HG03066 (cell line): ENCODE data around the gene BMPER.

Experiments used
- ATAC-seq: cut with Tn5 transposase; IDR thresholded peaks from one replicate; pipeline ENCODE4 v1.9.1; 2021; ENCODE audit warnings: low read depth; ENCODE audit not compliant: unreplicated experiment

The BMPER gene

DNA sequence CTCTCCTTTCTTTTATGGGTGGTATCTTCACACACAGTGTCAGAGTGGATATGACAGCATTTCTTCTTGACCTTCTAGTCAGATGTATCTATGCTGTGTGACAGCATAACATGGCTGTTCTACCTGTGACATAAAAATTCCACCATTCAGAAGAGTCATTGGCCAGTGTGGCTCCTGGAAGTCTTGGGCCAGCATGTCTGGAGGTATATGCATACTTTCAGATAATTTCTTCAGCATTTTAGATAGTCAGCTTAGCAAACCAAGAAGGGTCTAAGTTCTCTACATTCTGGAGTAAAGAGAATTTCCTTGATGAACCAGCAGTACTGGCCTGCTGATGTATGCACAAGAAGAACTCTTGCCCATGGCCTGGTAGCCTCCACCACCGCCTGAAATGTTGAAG, 179.3 kb downstream of the BMPER start:
- no peak for ATAC-seq

GRCh38 chr7:34086064-34086463, 180.7 kb downstream of the BMPER start:
- ATAC-seq, result no peak

- ATAC-seq, result no peak
These were observed 181.6 kb downstream of the BMPER start for GRCh38 chr7:34086981-34087380.

DNA sequence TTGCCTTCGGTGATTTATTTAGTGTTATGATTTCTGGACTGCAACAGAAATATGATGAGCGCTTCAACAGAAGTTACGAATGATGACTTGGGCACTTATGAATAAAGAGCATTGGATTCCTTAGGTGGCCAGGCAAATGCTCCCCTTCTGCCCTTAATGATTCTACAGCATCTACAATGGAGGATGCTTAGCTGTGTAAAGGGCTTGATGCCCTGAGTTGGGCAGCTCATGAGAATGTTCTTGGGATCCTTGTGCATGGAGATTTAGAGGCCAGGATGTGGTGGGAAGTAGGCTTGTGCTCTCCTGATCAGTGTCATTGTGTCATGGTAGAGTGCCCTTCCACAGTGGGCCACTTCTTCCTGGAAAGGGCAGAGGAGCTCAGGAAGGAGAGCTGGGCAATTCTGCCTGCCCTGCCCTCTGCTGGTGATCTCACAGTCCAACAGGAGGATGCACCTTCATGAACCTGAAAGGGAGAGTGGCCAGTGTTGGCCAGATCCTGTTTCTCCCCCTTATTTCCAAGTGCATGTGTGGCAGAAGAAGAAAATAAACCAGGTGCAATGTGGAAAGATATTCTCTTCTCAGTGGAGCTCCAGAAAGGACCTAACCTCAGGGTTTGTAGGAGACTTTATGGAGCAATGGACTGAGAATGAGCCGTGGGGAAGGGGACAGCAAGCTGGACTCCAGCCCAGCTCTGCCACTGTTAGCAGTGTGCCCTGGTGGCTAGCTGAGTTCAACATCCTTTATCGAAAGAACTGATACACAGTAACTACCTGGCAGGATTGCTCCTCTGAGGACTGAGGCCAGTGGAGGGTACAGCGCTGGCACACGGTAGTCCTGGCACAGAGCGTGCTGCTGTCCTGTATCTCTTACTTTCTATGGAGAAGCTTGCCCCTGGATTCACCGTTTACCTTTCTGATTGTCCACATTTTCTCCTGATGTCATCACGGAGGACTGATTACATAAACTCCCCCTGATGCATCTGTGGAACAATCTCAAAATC, 182.9 kb downstream of the BMPER start:
- ATAC-seq, result no peak

- ATAC-seq, result no peak
These were observed 185.5 kb downstream of the BMPER start for GRCh38 chr7:34090816-34091215.

GRCh38 chr7:34091321-34091917, 186.1 kb downstream of the BMPER start:
- no peak for ATAC-seq

DNA sequence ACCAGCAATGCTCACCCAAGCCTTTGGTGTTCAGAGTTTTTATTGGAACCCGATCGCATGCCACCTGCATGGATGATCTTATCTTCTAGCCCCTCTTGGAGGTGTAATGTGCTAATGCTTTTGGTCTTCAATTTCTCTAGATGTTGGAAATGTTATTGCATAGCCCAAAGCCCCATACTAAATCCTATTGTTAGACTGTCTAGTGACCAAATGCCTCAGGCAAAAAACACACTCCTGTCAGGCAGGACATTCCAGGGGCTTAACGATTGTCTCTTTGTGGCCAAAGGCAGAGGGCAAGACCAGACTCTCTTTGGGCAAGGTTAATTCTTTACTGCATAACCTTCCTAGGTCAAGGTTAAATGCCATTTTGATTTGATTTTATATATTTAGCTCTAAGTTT, 187.9 kb downstream of the BMPER start:
- ATAC-seq, result no peak

DNA sequence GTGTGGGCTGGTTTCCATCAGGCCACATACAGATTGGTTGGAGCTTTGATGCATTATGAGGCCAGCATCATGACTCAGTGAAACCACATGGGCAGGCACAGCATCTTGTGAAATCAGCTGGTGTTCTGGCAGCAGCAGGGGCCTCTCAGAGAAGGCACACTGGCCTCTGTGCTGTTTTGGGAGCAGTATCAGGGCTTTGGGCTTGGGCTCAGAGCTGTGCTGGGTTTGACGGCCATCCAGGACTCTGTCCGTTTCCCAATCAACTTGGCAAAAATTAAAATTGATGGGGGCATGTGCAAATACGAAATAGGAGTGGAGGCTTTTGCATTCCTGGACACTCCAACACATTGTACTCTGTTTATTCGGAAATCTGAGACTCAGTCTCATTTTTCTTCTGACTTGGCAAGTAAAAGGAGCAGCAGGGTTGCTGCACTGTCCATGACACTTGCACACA, 190.9 kb downstream of the BMPER start:
- no peak for ATAC-seq

DNA sequence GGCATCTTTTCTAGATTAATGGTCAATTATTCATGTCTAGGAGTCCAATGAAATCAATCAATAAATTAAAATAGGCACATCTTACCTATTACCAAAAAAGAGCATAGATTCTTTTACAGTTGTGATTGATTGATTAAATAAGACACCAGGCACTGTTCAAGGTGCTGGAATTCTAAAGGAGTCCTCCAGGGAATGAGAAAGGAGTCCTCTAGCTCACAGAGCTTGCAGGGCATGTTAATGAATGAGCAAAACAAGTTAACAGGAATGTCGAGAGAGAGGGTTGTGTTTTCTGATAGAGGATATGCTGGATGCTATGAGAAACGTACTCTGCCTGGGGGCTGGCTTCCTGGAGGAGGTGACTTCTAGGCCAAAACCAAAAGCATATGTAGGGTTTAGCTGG, 191.4 kb downstream of the BMPER start:
- no peak for ATAC-seq

DNA sequence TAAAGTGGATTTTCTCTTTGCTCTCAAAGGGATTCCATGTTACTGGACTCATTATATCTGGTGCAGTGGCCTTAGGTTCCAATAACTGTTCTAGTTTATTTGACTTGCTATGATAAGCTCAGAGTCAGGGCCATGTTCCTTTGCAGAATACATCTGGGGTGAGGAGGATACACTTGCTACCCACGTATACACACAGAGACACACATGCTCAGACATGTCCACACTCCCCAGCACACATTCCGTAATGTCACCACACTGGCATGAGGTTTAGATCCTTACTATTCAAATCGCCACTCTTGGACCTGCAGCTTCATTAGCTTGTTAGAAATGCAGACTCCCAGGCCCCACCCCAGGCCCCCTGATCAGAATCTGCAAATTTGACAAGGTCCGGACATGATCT, 195.3 kb downstream of the BMPER start:
- ATAC-seq, result no peak

- no peak for ATAC-seq
These were observed 198.8 kb downstream of the BMPER start for GRCh38 chr7:34104115-34104514.

DNA sequence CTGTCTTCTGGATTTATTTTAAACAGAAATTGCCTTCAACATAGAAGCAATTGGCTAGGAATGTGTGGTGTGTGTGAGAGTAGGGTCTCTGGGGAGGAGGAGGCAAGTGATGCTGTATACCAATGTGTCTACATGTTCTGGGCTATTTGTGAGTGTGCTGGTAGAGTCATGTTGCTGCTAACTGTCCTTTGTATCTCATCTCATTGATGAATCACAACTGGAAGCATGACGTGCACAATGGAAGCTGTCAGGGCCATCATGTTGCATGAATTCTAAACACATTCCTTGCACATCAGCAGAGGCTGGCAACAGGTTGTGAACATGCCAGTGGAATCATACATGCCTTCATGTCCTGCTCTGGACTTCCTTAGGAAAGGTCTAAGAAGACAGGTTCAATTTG, 199.7 kb downstream of the BMPER start:
- no peak for ATAC-seq

DNA sequence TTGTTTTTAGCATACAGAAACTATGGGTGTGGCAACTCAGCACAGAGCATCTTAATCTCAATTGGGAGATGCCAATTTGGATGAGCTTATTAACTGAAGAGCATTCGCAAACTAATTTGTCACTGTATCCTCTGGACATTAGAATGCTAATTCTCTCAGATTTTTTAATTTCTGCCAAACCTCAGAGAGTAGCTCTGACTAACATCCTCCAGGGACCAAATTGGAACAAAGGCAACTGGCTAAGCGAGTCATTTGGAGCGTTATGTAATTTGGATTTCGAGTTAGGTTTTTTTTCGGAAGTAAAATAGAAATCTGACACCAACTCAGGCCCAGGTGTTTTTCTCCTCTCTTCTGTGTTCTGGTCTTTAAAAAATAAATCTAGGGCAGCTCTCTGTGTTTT, 201.9 kb downstream of the BMPER start:
- no peak for ATAC-seq

DNA sequence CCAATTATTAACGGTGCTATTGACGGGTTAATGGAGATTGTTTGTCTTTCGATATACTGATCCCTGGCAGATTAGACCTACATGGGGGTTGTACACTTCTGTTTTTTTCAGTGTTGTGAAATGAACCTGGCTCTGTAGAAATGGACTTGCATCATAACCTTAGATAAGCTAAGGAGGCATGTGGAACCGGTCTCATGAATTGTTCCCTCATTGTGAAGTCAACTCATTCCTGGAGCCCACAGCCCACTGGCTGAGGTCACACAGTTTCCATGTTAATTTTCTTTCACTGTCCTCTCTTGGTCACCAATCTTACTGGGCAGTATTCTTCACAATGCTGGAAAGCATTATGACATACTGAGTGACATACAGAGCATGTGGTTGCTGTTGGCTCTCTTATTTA, 202.8 kb downstream of the BMPER start:
- no peak for ATAC-seq

GRCh38 chr7:34109936-34110780, 204.8 kb downstream of the BMPER start:
- no peak for ATAC-seq

DNA sequence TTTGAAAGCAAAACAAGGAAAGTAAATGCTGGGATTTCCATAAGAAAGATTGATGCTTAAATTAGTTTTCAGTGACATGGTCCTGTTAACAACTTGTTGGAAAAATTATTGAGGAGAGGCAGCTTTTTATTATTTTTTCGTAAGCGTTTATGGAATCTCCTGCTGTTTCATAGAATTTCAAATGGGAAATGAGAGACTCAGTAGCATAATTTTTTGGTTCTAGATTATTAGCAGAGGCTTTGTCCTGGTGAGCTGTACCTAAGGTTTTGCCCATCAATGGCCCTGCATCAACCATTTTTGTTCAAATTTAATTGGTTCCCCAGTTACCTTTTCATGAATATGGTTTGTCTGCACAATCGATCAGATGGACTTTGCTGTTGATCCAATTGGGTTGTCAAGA, 205.7 kb downstream of the BMPER start:
- no peak for ATAC-seq

- no peak for ATAC-seq
These were observed 210.2 kb downstream of the BMPER start for GRCh38 chr7:34115503-34115902.

GRCh38 chr7:34117573-34117972, 212.2 kb downstream of the BMPER start:
- no peak for ATAC-seq

- ATAC-seq, result no peak
These were observed 216.0 kb downstream of the BMPER start for GRCh38 chr7:34121366-34121765.

GRCh38 chr7:34123316-34123715, 218.0 kb downstream of the BMPER start:
- no peak for ATAC-seq

DNA sequence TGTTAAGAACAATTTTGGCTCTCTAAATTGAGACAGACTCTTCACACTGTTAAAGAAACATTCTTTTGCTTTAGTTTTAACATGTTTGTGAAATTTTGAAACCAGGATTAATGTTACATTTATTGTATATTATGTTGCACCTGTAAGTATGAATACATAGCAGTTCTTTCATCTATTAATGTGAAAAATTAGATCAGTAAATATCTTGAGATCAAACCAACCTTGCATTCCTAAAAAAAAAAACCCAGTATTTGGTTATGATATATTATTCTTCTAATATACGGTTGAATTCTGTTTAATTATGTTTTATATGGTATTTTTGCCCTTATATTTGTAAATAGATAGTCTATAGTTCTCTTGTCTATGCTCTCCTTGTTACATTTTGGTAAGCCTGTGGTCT, 219.4 kb downstream of the BMPER start:
- no peak for ATAC-seq
